ENCODE data around the gene GMDS.
A peak's percentile ranks its signal among the peaks of the same experiment; 100 is the strongest.

GMDS gene

DNA sequence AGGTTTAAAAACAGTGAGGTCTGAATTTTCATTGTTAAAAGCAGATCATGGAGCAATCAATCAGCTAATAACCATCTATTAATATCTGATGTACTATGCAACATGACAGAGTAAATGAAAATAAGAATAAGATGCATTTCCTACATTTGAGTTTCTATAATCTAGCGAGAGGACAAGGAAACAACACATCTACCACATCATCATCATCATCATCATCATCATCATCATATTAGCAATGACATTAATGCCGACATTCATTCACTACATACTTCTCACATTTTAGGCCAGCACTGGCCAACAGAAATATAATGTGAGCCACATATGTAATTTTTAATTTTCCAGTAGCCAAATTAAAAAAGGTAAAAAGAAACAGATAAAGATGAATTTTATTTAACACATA is 110.0 kb downstream of the GMDS start:
- H3K4me3 ChIP-seq (replicated peaks; ENCODE audit: low read depth, low read length): no peak overlapping the region
- TF ChIP-seq CTCF (IDR thresholded peaks at IDR 0.05; ENCODE audit: insufficient read depth, low read length, poor library complexity, severe bottlenecking): no peak
- no peak for DNase-seq (ENCODE audit: extremely low read depth, insufficient read length)

DNA sequence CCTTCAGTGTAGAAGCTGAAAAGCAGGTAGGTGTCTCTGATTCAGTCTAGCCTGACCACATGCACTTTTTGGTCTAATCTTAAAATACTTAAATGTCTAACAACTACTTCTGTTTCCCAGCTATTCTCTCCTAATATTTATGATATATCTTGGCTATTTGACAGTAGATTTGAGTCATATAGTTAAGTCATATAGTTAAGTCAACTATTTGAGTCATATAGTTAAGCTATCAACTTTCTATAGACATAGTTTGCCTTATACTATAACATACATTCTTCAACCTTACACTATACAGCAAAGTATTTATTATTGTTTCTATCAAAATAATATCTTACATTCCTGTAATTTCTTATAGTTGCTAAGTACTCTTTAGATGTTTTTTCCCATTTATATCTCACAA is 110.9 kb downstream of the GMDS start:
- Histone ChIP-seq H3K36me3 (ENCODE audit: control insufficient read depth, insufficient read depth, low read length) (no peaks in the 10 kb centered on the region), H3K4me3 (replicated peaks; ENCODE audit: low read depth, low read length) (no peak overlapping the region), H3K27me3 (replicated peaks; ENCODE audit: control insufficient read depth, insufficient read depth, low read length) (no peaks in the 10 kb centered on the region)
- TF ChIP-seq CTCF (IDR thresholded peaks at IDR 0.05; ENCODE audit: insufficient read depth, low read length, poor library complexity, severe bottlenecking): no peak
- DNase-seq (ENCODE audit: extremely low read depth, insufficient read length): no peak

More for the DNA sequence above, 110.0 kb downstream of the GMDS start:
- Histone ChIP-seq H3K27me3 (replicated peaks; ENCODE audit: control insufficient read depth, insufficient read depth, low read length) (no peaks in the 10 kb centered on the region), H3K36me3 (ENCODE audit: control insufficient read depth, insufficient read depth, low read length) (no peaks in the 10 kb centered on the region)

GRCh38 chr6:2133716-2134310 is 111.6 kb downstream of the GMDS start:
- TF ChIP-seq CTCF (IDR thresholded peaks at IDR 0.05; ENCODE audit: insufficient read depth, low read length, poor library complexity, severe bottlenecking): no peak
- Histone ChIP-seq H3K36me3 (ENCODE audit: control insufficient read depth, insufficient read depth, low read length) (no peaks in the 10 kb centered on the region), H3K4me3 (replicated peaks; ENCODE audit: low read depth, low read length) (no peak overlapping the region), H3K27me3 (replicated peaks; ENCODE audit: control insufficient read depth, insufficient read depth, low read length) (no peaks in the 10 kb centered on the region)
- DNase-seq (ENCODE audit: extremely low read depth, insufficient read length): no peak

GRCh38 chr6:2132916-2133315 is 112.5 kb downstream of the GMDS start:
- TF ChIP-seq CTCF (IDR thresholded peaks at IDR 0.05; ENCODE audit: insufficient read depth, low read length, poor library complexity, severe bottlenecking): no peak
- Histone ChIP-seq H3K27me3 (replicated peaks; ENCODE audit: control insufficient read depth, insufficient read depth, low read length) (no peaks in the 10 kb centered on the region), H3K4me3 (replicated peaks; ENCODE audit: low read depth, low read length) (no peak overlapping the region), H3K36me3 (ENCODE audit: control insufficient read depth, insufficient read depth, low read length) (no peaks in the 10 kb centered on the region)
- DNase-seq (ENCODE audit: extremely low read depth, insufficient read length): no peak

DNA sequence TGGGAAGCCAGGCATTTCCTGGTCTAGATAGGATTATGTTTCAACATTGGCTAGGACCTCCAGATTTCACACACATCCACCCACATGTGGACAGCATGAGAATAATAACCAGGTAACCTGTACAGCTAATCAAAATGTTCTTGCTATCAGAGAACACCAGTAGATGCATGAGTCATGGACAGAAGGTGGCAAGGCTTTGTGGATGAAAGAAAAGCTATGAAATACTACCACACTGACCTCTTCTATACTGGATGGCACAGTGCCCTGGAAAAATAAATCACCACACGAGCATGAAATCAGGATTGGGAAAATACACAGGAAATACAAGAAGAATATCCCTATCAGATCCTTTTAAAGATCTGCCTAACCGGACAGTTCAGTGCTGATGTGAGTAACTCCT is 113.0 kb downstream of the GMDS start:
- no peak for DNase-seq (ENCODE audit: extremely low read depth, insufficient read length)
- H3K36me3 ChIP-seq (ENCODE audit: control insufficient read depth, insufficient read depth, low read length): no peaks in the 10 kb centered on the region
- no peak for TF ChIP-seq CTCF (IDR thresholded peaks at IDR 0.05; ENCODE audit: insufficient read depth, low read length, poor library complexity, severe bottlenecking)
- no peaks in the 10 kb centered on the region for H3K27me3 ChIP-seq (replicated peaks; ENCODE audit: control insufficient read depth, insufficient read depth, low read length)
- no peak overlapping the region for H3K4me3 ChIP-seq (replicated peaks; ENCODE audit: low read depth, low read length)

DNA sequence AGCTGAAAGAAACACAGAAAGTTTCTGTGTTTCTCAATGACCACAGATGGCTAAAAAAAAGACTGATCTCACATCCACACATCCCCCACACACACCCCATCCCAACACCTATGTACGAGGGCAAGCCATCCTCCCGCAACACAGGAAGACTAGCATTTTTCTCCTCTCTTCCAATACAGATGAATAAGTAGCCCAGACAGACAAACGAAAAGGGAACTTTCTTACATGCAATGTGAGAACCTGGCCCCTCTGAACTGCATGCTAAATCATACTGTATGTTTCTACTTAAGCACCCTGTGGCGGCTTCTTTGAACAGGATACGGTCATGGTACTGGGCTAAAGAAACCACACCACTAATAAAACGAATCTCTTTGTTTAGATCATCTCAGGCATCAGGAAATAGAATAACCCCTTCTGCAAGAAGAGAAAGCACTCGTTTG is 116.2 kb downstream of the GMDS start:
- peak; percentile 48 for DNase-seq (ENCODE audit: extremely low read depth, insufficient read length)
- Histone ChIP-seq H3K36me3 (ENCODE audit: control insufficient read depth, insufficient read depth, low read length) (no peaks in the 10 kb centered on the region), H3K4me3 (replicated peaks; ENCODE audit: low read depth, low read length) (no peak overlapping the region), H3K27me3 (replicated peaks; ENCODE audit: control insufficient read depth, insufficient read depth, low read length) (no peaks in the 10 kb centered on the region)
- no peak for TF ChIP-seq CTCF (IDR thresholded peaks at IDR 0.05; ENCODE audit: insufficient read depth, low read length, poor library complexity, severe bottlenecking)
